Measurements from ENCODE around the gene PDCD4.
"Not testable (repeated sequence)": the region's sequence is repeated elsewhere in the genome, so short reads cannot be mapped to it uniquely, and the experiment has no call there.

Gene PDCD4

GRCh38 chr10:110865186-110865808, 6.4 kb upstream of the PDCD4 start:
- no peaks in the 10 kb centered on the region for H3K9me3 ChIP-seq (ENCODE audit: severe bottlenecking)
- no peak overlapping the region for H3K4me3 ChIP-seq (ENCODE audit: severe bottlenecking)
- H3K27ac ChIP-seq (ENCODE audit: poor library complexity, severe bottlenecking): peak overlapping the region; percentile 89
- ATAC-seq (ENCODE audit: low read depth) (peak; percentile 87), DNase-seq (ENCODE audit: low spot score) (no peak)
- no peak for TF ChIP-seq CTCF (IDR thresholded peaks at IDR 0.05; ENCODE audit: poor library complexity, severe bottlenecking)
- peaks cover 45% of the 10 kb centered on the region for H3K4me1 ChIP-seq (ENCODE audit: insufficient read depth, poor library complexity, severe bottlenecking)
- no peaks in the 10 kb centered on the region for H3K27me3 ChIP-seq (ENCODE audit: insufficient read depth, poor library complexity, severe bottlenecking)
- no peaks in the 10 kb centered on the region for H3K36me3 ChIP-seq (ENCODE audit: low read depth)

GRCh38 chr10:110865809-110866482, 5.8 kb upstream of the PDCD4 start:
- no peaks in the 10 kb centered on the region for H3K27me3 ChIP-seq (ENCODE audit: insufficient read depth, poor library complexity, severe bottlenecking)
- H3K4me1 ChIP-seq (ENCODE audit: insufficient read depth, poor library complexity, severe bottlenecking): peaks cover 45% of the 10 kb centered on the region
- no peaks in the 10 kb centered on the region for H3K9me3 ChIP-seq (ENCODE audit: severe bottlenecking)
- H3K27ac ChIP-seq (ENCODE audit: poor library complexity, severe bottlenecking): peak overlapping the region; percentile 89
- TF ChIP-seq CTCF (IDR thresholded peaks at IDR 0.05; ENCODE audit: poor library complexity, severe bottlenecking): no peak
- DNase-seq (ENCODE audit: low spot score) (no peak), ATAC-seq (ENCODE audit: low read depth) (no peak)
- H3K36me3 ChIP-seq (ENCODE audit: low read depth): no peaks in the 10 kb centered on the region
- H3K4me3 ChIP-seq (ENCODE audit: severe bottlenecking): no peak overlapping the region

- Histone ChIP-seq H3K27ac (ENCODE audit: poor library complexity, severe bottlenecking) (peak overlapping the region; percentile 26), H3K4me1 (ENCODE audit: insufficient read depth, poor library complexity, severe bottlenecking) (peaks cover 35% of the 10 kb centered on the region)
- not testable (repeated sequence) for DNase-seq (ENCODE audit: low spot score); H3K36me3 ChIP-seq (ENCODE audit: low read depth); H3K9me3 ChIP-seq (ENCODE audit: severe bottlenecking); ATAC-seq (ENCODE audit: low read depth); H3K4me3 ChIP-seq (ENCODE audit: severe bottlenecking); H3K27me3 ChIP-seq (ENCODE audit: insufficient read depth, poor library complexity, severe bottlenecking)
Observed at GRCh38 chr10:110867011-110867806, 4.5 kb upstream of the PDCD4 start.

GRCh38 chr10:110867807-110868465, 3.8 kb upstream of the PDCD4 start:
- Histone ChIP-seq H3K9me3 (ENCODE audit: severe bottlenecking) (no peaks in the 10 kb centered on the region), H3K27ac (ENCODE audit: poor library complexity, severe bottlenecking) (peak overlapping the region; percentile 26), H3K4me3 (ENCODE audit: severe bottlenecking) (no peak overlapping the region), H3K27me3 (ENCODE audit: insufficient read depth, poor library complexity, severe bottlenecking) (no peaks in the 10 kb centered on the region), H3K4me1 (ENCODE audit: insufficient read depth, poor library complexity, severe bottlenecking) (peaks cover 28% of the 10 kb centered on the region), H3K36me3 (ENCODE audit: low read depth) (no peaks in the 10 kb centered on the region; the same call in 1 of the 2 replicates)
- ATAC-seq (ENCODE audit: low read depth) (no peak), DNase-seq (ENCODE audit: low spot score) (no peak)
- no peak for TF ChIP-seq CTCF (IDR thresholded peaks at IDR 0.05; ENCODE audit: poor library complexity, severe bottlenecking)

- ATAC-seq (ENCODE audit: low read depth) (no peak), DNase-seq (ENCODE audit: low spot score) (no peak)
- no peak overlapping the region for H3K4me3 ChIP-seq (ENCODE audit: severe bottlenecking)
- H3K27me3 ChIP-seq (ENCODE audit: insufficient read depth, poor library complexity, severe bottlenecking): no peaks in the 10 kb centered on the region
- H3K9me3 ChIP-seq (ENCODE audit: severe bottlenecking): no peaks in the 10 kb centered on the region
- TF ChIP-seq CTCF (IDR thresholded peaks at IDR 0.05; ENCODE audit: poor library complexity, severe bottlenecking): no peak
- peaks cover 26% of the 10 kb centered on the region for H3K4me1 ChIP-seq (ENCODE audit: insufficient read depth, poor library complexity, severe bottlenecking)
- H3K27ac ChIP-seq (ENCODE audit: poor library complexity, severe bottlenecking): no peak overlapping the region
- no peaks in the 10 kb centered on the region; the same call in 1 of the 2 replicates for H3K36me3 ChIP-seq (ENCODE audit: low read depth)
Observed at GRCh38 chr10:110868981-110869380, 2.7 kb upstream of the PDCD4 start.

Data from RWPE2 (cell line).